GM23338 (cell line): ENCODE results near the gene CTTNBP2. TPM values are rescaled to one million over a fixed set of nuclear protein-coding genes. Genes with fewer than 3 reads are reported as not detected.

Experiments
- ATAC-seq: fragments of 200-7000 bp; cut with Tn5 transposase; 3 replicates; pipeline ENCODE4 v1.9.1; 2020
- DNase-seq: peaks from one replicate; pipeline ENCODE4 v3.0.0-alpha.2; 2015; ENCODE audit warnings: low spot score
- H2AFZ ChIP-seq: fragments of 200-600 bp; sonication (generic); 2 replicates; pipeline ENCODE4 v1.8.0; 2016; ENCODE audit warnings: antibody characterized with exemption, mild to moderate bottlenecking, moderate library complexity
- H3F3A ChIP-seq: fragments of 200-600 bp; sonication (generic); replicated peaks from 2 replicates; pipeline ENCODE4 v1.8.0; 2017; ENCODE audit warnings: antibody characterized with exemption, mixed run types, low read depth
- H3K27ac ChIP-seq: fragments of 200-600 bp; sonication (generic); 2 replicates; pipeline ENCODE4 v1.6.1; 2016; ENCODE audit warnings: low read depth
- H3K27me3 ChIP-seq: fragments of 200-600 bp; sonication (generic); 2 replicates; pipeline ENCODE4 v1.8.0; 2016; ENCODE audit warnings: mild to moderate bottlenecking, mixed run types, moderate library complexity; ENCODE audit not compliant: insufficient read depth
- H3K36me3 ChIP-seq: fragments of 200-600 bp; sonication (generic); 2 replicates; pipeline ENCODE4 v1.8.0; 2016; ENCODE audit warnings: mild to moderate bottlenecking; ENCODE audit not compliant: insufficient read depth
- H3K4me1 ChIP-seq: fragments of 200-600 bp; sonication (generic); 2 replicates; pipeline ENCODE4 v1.8.0; 2016; ENCODE audit warnings: mild to moderate bottlenecking, moderate library complexity; ENCODE audit not compliant: insufficient read depth
- H3K4me2 ChIP-seq: fragments of 200-600 bp; sonication (generic); 2 replicates; pipeline ENCODE4 v1.7.1; 2017; ENCODE audit warnings: mixed run types
- H3K4me3 ChIP-seq: fragments of 200-600 bp; sonication (generic); 2 replicates; pipeline ENCODE4 v1.6.1; 2016; ENCODE audit warnings: mixed run types
- H3K79me2 ChIP-seq: fragments of 200-600 bp; sonication (generic); replicated peaks from 2 replicates; pipeline ENCODE4 v1.8.0; 2017; ENCODE audit warnings: mild to moderate bottlenecking; ENCODE audit not compliant: insufficient read depth
- H3K9me2 ChIP-seq: fragments of 200-600 bp; sonication (generic); 2 replicates; pipeline ENCODE4 v1.8.0; 2017; ENCODE audit not compliant: insufficient read depth
- H4K20me1 ChIP-seq: fragments of 200-600 bp; sonication (generic); replicated peaks from 2 replicates; pipeline ENCODE4 v1.8.0; 2017; ENCODE audit warnings: mild to moderate bottlenecking; ENCODE audit not compliant: insufficient read depth
- H3K27ac Mint-ChIP-seq: 2 replicates; pipeline ENCODE4 v1.8.0; 2020; ENCODE audit warnings: inconsistent platforms, mild to moderate bottlenecking, moderate library complexity, mixed read lengths
- H3K27me3 Mint-ChIP-seq: 3 replicates; pipeline ENCODE4 v1.8.0; 2022; ENCODE audit warnings: low read depth, mild to moderate bottlenecking, moderate library complexity, mixed read lengths, inconsistent platforms; ENCODE audit not compliant: insufficient read depth, poor library complexity
- H3K36me3 Mint-ChIP-seq: 3 replicates; pipeline ENCODE4 v1.8.0; 2021; ENCODE audit warnings: low read depth, mild to moderate bottlenecking, inconsistent platforms, moderate library complexity, mixed read lengths
- H3K4me1 Mint-ChIP-seq: 3 replicates; pipeline ENCODE4 v1.8.0; 2020; ENCODE audit warnings: mild to moderate bottlenecking, inconsistent platforms, mixed read lengths
- H3K4me3 Mint-ChIP-seq: 3 replicates; pipeline ENCODE4 v1.8.0; 2021; ENCODE audit warnings: moderate library complexity, mild to moderate bottlenecking, inconsistent platforms, mixed read lengths
- H3K9me3 Mint-ChIP-seq: 3 replicates; pipeline ENCODE4 v1.8.0; 2020; ENCODE audit warnings: moderate library complexity, mild to moderate bottlenecking, inconsistent platforms, mixed read lengths
- CREB1 ChIP-seq: fragments of 250-450 bp; sonication (Bioruptor Pico); IDR thresholded peaks from 2 replicates; pipeline ENCODE4 v1.5.0; 2020; ENCODE audit warnings: low read depth, mild to moderate bottlenecking, moderate library complexity
- ETS1 ChIP-seq: IDR thresholded peaks from 2 replicates; pipeline ENCODE4 v1.6.1; 2016; ENCODE audit warnings: antibody characterized with exemption
- JUNB ChIP-seq: IDR thresholded peaks from one replicate; pipeline ENCODE4 v1.6.1; 2016; ENCODE audit warnings: antibody characterized with exemption; ENCODE audit not compliant: unreplicated experiment
- ZNF114 ChIP-seq: fragments of 250-450 bp; sonication (Bioruptor Pico); IDR thresholded peaks from 2 replicates; pipeline ENCODE4 v1.5.0; 2020; ENCODE audit warnings: mild to moderate bottlenecking, moderate library complexity
- ZNF462 ChIP-seq: fragments of 250-450 bp; sonication (Bioruptor Pico); IDR thresholded peaks from 2 replicates; pipeline ENCODE4 v1.5.0; 2020; ENCODE audit warnings: mild to moderate bottlenecking, moderate library complexity
- polyA plus RNA-seq: library from polyadenylated mRNA; unstranded; fragments of >200 nt; fragmentation: Nextera tagmentation; extraction: Ambion mirVana; gene quantifications from 2 replicates; pipeline ENCODE4 v1.2.1, GENCODE V29; 2016
- total RNA-seq: library from RNA; depleted of rRNA; stranded (reverse); fragments of >200 nt; shearing (Covaris generic); gene quantifications from 2 replicates; pipeline ENCODE4 v1.2.3, GENCODE V29; 2014

CTTNBP2 gene
- total and polyA plus RNA-seq, 2 experiments from 2014 or later, result 26.8 to 30.7 TPM

GRCh38 chr7:117706210-117706609 lies 167.0 kb downstream of the CTTNBP2 start:
- no peaks in the 10 kb centered on the region for H4K20me1 ChIP-seq
- TF ChIP-seq ZNF114 (CRISPR knock-in tag), result no peak
- no peak for TF ChIP-seq ZNF462 (CRISPR knock-in tag)
- no peak overlapping the region for H3K4me3 ChIP-seq
- peaks cover 12% of the 10 kb centered on the region for H3K4me1 Mint-ChIP-seq
- DNase-seq (no peak), ATAC-seq (no peak)
- no peak overlapping the region for H2AFZ ChIP-seq
- H3K79me2 ChIP-seq, result no peaks in the 10 kb centered on the region
- no peak overlapping the region for H3K4me2 ChIP-seq
- no peak overlapping the region for H3K4me3 Mint-ChIP-seq
- H3K27me3 Mint-ChIP-seq, result no peaks in the 10 kb centered on the region
- H3K27me3 ChIP-seq, result no peaks in the 10 kb centered on the region
- 0 out of 3 replicates have a peak, but pooled peaks cover 2% of the 10 kb centered on the region for H3K9me3 Mint-ChIP-seq
- H3F3A ChIP-seq, result no peaks in the 10 kb centered on the region
- H3K27ac Mint-ChIP-seq, result no peak overlapping the region
- no peak overlapping the region for H3K27ac ChIP-seq
- no peaks in the 10 kb centered on the region for H3K4me1 ChIP-seq
- H3K36me3 Mint-ChIP-seq, result no peaks in the 10 kb centered on the region; the same call in 2 of the 3 replicates
- H3K36me3 ChIP-seq, result no peaks in the 10 kb centered on the region
- no peaks in the 10 kb centered on the region for H3K9me2 ChIP-seq

GRCh38 chr7:117705630-117706029 lies 167.6 kb downstream of the CTTNBP2 start:
- no peaks in the 10 kb centered on the region; the same call in 2 of the 3 replicates for H3K36me3 Mint-ChIP-seq
- no peaks in the 10 kb centered on the region for H3K9me2 ChIP-seq
- no peaks in the 10 kb centered on the region for H3K4me1 ChIP-seq
- H3K36me3 ChIP-seq, result no peaks in the 10 kb centered on the region
- no peak overlapping the region for H3K27ac Mint-ChIP-seq
- H3K4me2 ChIP-seq, result no peak overlapping the region
- H3K79me2 ChIP-seq, result no peaks in the 10 kb centered on the region
- H3F3A ChIP-seq, result no peaks in the 10 kb centered on the region
- no peak for DNase-seq
- H3K4me1 Mint-ChIP-seq, result peaks cover 12% of the 10 kb centered on the region
- no peak for ATAC-seq
- H3K27ac ChIP-seq, result no peak overlapping the region
- 0 out of 3 replicates have a peak, but pooled peaks cover 2% of the 10 kb centered on the region for H3K9me3 Mint-ChIP-seq
- H3K27me3 ChIP-seq, result no peaks in the 10 kb centered on the region
- no peak overlapping the region for H2AFZ ChIP-seq
- no peak overlapping the region for H3K4me3 ChIP-seq
- no peaks in the 10 kb centered on the region for H3K27me3 Mint-ChIP-seq
- no peak overlapping the region for H3K4me3 Mint-ChIP-seq
- H4K20me1 ChIP-seq, result no peaks in the 10 kb centered on the region
- TF ChIP-seq ETS1 (no peak), ZNF462 (CRISPR knock-in tag) (no peak), JUNB (no peak), CREB1 (CRISPR knock-in tag) (no peak)
